Measurements from ENCODE around the gene CAMTA1. TPM values are rescaled to one million over a fixed set of nuclear protein-coding genes. Genes with fewer than 3 reads are reported as not detected.

The CAMTA1 gene
- total RNA-seq, 1 experiment from 2014 or later = 105 TPM

- no peak for DNase-seq (ENCODE audit: low read depth)
Measured at GRCh38 chr1:6850537-6850936, 65.3 kb downstream of the CAMTA1 start.

DNA sequence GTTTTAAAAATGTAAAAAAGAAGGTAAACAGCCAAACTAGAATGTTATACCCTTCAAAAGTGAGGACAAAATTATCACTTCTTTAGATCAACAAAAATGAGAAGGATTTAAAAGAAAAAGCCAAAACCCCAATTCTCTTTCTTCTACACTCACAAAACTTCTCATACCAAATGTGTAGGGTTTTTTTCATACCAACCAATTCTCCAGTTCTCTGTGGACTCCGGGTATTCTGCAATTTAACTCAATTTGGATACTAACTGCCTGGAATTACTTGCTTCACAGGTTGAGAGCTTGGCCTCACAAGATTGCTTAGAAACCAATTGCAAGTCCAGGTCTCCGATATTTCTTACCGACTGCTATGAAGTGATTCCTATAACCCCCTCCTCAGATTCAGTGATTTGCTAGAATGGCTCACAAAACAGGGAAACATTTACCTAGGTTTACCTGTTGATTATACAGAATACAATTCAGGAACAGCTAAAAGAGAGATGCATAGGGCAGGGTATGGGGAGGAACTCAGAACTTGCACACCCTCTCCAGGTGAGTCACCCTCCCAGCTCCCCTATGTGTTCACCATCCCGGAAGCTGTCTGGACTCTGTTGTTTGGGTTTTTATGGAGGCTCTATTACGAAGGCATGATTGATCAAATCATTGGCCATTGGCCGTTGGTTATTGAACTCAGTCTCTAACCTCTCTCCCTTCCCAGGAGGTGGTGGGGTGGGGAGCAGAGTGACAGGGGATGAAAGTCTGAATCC lies 67.1 kb downstream of the CAMTA1 start:
- no peak for DNase-seq (ENCODE audit: low read depth)

DNA sequence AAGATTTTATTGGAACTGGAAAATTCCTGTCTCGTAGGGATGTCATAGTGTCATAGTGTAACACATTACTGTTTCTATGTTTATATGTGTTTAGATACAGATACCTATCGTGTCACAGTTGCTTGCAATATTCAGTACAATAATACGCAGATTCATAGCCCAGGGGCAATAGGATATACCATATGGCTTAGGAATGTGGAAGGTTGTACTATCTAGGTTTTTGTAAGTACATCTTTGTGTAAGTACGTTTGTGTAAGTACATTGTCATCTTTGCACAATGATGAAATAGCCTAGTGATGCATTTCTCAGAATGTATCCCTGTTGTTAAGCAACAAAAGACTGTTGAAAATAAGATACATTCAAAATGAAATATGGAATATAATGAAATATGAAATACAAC lies 68.9 kb downstream of the CAMTA1 start:
- DNase-seq (ENCODE audit: low read depth) = no peak

DNA sequence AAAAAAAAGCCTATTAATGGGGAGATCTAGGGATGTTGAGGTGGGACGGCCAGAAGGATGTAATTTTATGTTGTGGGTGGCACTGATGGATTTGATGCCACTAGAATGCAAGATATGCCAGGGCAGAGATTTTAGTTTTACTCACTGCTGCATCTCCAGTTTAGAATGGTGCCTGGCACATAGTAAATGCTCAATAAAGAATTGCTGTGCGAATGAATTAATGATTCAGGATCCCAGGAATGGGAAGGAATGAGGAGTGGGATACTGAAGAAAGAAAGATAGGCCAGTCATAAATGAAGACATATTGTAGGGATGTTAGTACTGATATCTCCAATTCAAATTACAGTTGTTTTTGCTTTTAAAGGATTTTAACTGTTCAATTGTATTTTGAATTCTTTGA lies 72.6 kb downstream of the CAMTA1 start:
- no peak for DNase-seq (ENCODE audit: low read depth)

DNA sequence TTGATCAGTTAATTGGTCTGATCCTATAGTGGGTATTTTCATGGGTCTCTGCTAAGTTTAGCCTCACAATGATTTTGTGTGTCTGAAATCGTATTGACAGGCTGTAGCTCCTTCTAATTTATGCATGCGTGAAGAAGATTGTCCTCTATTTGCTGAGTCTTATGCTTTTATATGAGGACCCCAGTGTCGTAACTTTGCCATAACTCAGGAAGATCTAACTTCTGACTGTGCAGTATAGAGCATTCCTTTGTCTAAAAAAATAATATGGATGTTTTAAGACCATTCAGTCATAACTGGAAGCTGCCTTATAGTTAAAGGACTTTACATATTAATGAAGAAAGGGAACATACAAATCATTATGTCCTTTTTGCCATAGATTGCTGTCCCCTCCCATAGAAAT lies 73.3 kb downstream of the CAMTA1 start:
- DNase-seq (ENCODE audit: low read depth) = no peak

- DNase-seq (ENCODE audit: low read depth) = peak; percentile 93
Measured at GRCh38 chr1:6859415-6860343, 74.4 kb downstream of the CAMTA1 start.

DNA sequence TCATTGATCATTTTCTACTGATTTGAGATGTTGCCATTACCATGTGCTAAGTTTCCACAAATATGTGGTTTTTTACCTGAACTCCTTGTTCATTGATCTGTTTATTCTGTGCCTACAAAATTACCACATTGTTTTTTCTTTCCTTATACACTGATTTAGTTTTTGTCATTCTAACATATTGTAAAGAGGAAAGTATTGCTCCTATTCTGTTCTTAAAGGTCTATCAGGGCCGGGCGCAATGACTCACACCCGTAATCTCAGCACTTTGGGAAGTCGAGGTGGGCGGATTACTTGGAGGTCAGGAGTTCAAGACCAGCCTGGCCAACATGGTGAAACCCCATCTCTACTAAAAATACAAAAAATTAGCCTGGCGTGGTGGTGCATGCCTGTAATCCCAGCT lies 75.1 kb downstream of the CAMTA1 start:
- DNase-seq (ENCODE audit: low read depth) = peak; percentile 68

- DNase-seq (ENCODE audit: low read depth) = no peak
Measured at GRCh38 chr1:6861075-6861724, 75.9 kb downstream of the CAMTA1 start.

- DNase-seq (ENCODE audit: low read depth) = no peak
Measured at GRCh38 chr1:6862906-6863305, 77.7 kb downstream of the CAMTA1 start.

- no peak for DNase-seq (ENCODE audit: low read depth)
Measured at GRCh38 chr1:6864166-6864565, 78.9 kb downstream of the CAMTA1 start.

DNA sequence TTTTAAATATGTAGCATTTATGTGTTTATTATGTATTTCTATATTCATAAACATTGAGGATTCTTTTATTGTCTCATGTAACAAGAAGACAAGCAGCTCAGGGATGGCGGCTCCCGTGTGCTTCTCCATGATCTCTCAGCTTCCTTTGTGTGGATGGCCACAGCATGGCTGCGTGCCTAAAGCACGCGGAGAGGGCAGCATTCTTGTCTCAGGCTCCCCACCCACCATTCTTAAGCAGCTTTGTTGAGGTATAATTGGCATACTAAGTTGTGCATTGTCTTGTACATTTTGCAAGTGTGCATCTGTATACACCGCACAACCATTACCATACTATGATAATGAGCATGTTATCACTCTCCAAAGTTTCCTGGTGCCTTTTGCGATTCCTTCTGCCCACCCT lies 81.6 kb downstream of the CAMTA1 start:
- DNase-seq (ENCODE audit: low read depth) = no peak

DNA sequence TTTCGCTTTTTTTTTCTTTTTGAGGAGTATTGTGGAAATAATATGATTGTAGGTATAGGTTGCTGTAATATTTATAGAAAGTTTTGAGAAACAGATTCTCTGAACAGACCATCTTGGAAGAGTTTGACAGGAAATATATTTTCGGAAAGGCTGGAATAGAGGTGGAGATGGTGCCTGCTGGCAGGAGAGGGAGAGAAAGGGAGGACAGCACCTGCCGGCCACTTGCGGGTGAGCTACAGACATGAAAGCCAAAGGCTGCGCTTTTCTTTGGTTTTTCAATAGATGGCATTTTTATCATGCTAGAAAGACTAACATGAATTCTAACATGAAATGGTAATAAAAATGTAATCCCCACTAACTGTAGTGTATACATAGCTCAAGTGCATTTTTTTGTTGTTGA lies 82.1 kb downstream of the CAMTA1 start:
- DNase-seq (ENCODE audit: low read depth) = no peak

GRCh38 chr1:6867729-6868659 lies 82.7 kb downstream of the CAMTA1 start:
- no peak for DNase-seq (ENCODE audit: low read depth)

GRCh38 chr1:6868660-6869380 lies 83.6 kb downstream of the CAMTA1 start:
- DNase-seq (ENCODE audit: low read depth) = no peak

- DNase-seq (ENCODE audit: low read depth) = no peak
Measured at GRCh38 chr1:6869545-6869944, 84.3 kb downstream of the CAMTA1 start.

GRCh38 chr1:6870086-6870485 lies 84.8 kb downstream of the CAMTA1 start:
- DNase-seq (ENCODE audit: low read depth) = no peak

GRCh38 chr1:6870571-6870970 lies 85.3 kb downstream of the CAMTA1 start:
- no peak for DNase-seq (ENCODE audit: low read depth)

DNA sequence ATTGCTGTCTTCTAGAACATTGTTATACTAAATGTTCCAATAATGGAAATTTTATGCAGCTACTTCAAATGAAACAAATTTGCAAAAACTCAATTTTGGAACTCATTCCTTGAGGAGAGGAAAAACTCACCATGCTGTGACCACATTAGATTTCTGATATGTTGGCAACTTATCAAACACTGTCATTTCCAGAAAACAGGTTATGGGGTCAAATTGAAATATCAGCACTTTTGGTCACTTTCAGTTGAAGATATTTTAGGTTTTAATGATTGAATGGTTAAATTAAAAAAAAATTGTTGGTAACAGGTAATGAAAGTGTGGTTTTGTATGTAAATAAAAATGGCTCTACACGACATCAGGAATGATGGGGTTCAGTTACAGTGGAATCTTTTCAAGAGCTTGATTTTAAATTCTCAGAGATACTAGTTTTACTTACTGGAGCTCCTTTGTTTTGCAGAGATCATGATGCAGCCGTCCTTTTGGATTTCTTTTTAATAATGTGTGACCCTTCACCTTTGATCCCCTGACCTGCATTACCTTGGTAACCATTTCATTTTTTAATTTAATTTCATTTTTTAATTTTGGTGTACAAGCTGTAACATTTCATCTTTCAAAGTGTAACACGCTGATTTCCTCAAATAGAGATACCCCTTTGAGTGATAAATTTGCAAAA lies 86.2 kb downstream of the CAMTA1 start:
- no peak for DNase-seq (ENCODE audit: low read depth)

- DNase-seq (ENCODE audit: low read depth) = no peak
Measured at GRCh38 chr1:6872573-6873261, 87.5 kb downstream of the CAMTA1 start.
